OCI-M2 (cell line): ENCODE measurements around the gene GRK6.
"Not testable (repeated sequence)": the region's sequence is repeated elsewhere in the genome, so short reads cannot be mapped to it uniquely, and the experiment has no call there.

Source experiments
- DNase-seq: peaks from one replicate; lab custom pipeline; 2025; ENCODE audit not compliant: unreplicated experiment; lab: John Stamatoyannopoulos, UW

GRK6 gene

GRCh38 chr5:177397875-177398390, 28.5 kb upstream of the GRK6 start:
- no peak for DNase-seq

- DNase-seq, result no peak
Observed at GRCh38 chr5:177399997-177400868, 26.2 kb upstream of the GRK6 start, which contains the start of gene PFN3. Gene PFN3 (minus strand): TSS chr5:177400661. CDS start chr5:177400576, 85 bp downstream.

GRCh38 chr5:177402271-177403043, 24.0 kb upstream of the GRK6 start:
- no peak for DNase-seq

GRCh38 chr5:177403102-177403791, 23.2 kb upstream of the GRK6 start:
- DNase-seq, result no peak

GRCh38 chr5:177403792-177404640, 22.5 kb upstream of the GRK6 start:
- DNase-seq, result peak; percentile 38

- DNase-seq, result no peak
Observed at GRCh38 chr5:177404641-177405179, 21.8 kb upstream of the GRK6 start.

- DNase-seq, result no peak
Observed at GRCh38 chr5:177405312-177405711, 21.2 kb upstream of the GRK6 start.

- DNase-seq, result no peak
Observed at GRCh38 chr5:177405805-177406204, 20.7 kb upstream of the GRK6 start.

GRCh38 chr5:177409043-177409801, 17.3 kb upstream of the GRK6 start, which contains the start of gene F12:
Gene F12 (minus strand): TSS chr5:177409564. CDS start chr5:177409527, 37 bp downstream.
- DNase-seq, result no peak

- no peak for DNase-seq
Observed at GRCh38 chr5:177410575-177410974, 15.9 kb upstream of the GRK6 start.

- no peak for DNase-seq
Observed at GRCh38 chr5:177412603-177413233, 13.8 kb upstream of the GRK6 start.

GRCh38 chr5:177414481-177414880, 12.0 kb upstream of the GRK6 start:
- DNase-seq, result no peak

- not testable (repeated sequence) for DNase-seq
Observed at GRCh38 chr5:177417081-177417480, 9.4 kb upstream of the GRK6 start.

- DNase-seq, result no peak
Observed at GRCh38 chr5:177419046-177419445, 7.4 kb upstream of the GRK6 start.

- DNase-seq, result not testable (repeated sequence)
Observed at GRCh38 chr5:177420472-177420871, 6.0 kb upstream of the GRK6 start.

- no peak for DNase-seq
Observed at GRCh38 chr5:177421062-177421798, 5.2 kb upstream of the GRK6 start.

- DNase-seq, result no peak
Observed at GRCh38 chr5:177423671-177424070, 2.8 kb upstream of the GRK6 start.

- DNase-seq, result no peak
Observed at GRCh38 chr5:177425196-177425800, 1.2 kb upstream of the GRK6 start.
